Endothelial cell of umbilical vein (primary cell): Measurements from ENCODE around the gene ASIC4. TPM values are rescaled to one million over a fixed set of nuclear protein-coding genes. Genes with fewer than 3 reads are reported as not detected.

Experiments used
- BruUV-seq: library from RNA; stranded (reverse); fragments of 400-500 nt; replicated peaks from 2 replicates; lab custom pipeline; 2021; lab: Mats Ljungman, UMichigan
- CTCF ChIA-PET: fragments of 300-600, 350-600 bp; sonication (Branson Sonifier 250); formaldehyde crosslinking; loops from one replicate; lab custom pipeline; 2021; ENCODE audit warnings: antibody characterized with exemption, inconsistent platforms; lab: Charles Lee
- POLR2A ChIA-PET: fragments of 300-600, 350-600 bp; sonication (Branson Sonifier 250); formaldehyde crosslinking; loops from one replicate; lab custom pipeline; 2021; ENCODE audit warnings: antibody characterized with exemption, inconsistent platforms; lab: Charles Lee
- DNase-seq: peaks from one replicate; pipeline ENCODE4 v3.0.0-alpha.2; 2011; ENCODE audit warnings: low read depth, low spot score
- FAIRE-seq: peaks from 2 replicates; lab custom pipeline; 2011; peaks lifted over from hg19 to GRCh38; lab: Jason Lieb, UNC
- H2AFZ ChIP-seq: 2 replicates; pipeline ENCODE4 v1.6.0; 2012; ENCODE audit warnings: low read depth, low read length, control low read depth, inconsistent platforms
- H3K27ac ChIP-seq: 2 replicates; pipeline ENCODE4 v1.5.1; 2011; ENCODE audit warnings: low read depth, mild to moderate bottlenecking, control low read depth, low read length, moderate library complexity; ENCODE audit not compliant: insufficient read depth
- H3K27me3 ChIP-seq, 2 experiments: 2 replicates each; pipeline versions ENCODE4 v1.6.0 to v1.6.1; 2011; ENCODE audit warnings: low read length in 2 of 2, mixed read lengths in 1 of 2; ENCODE audit not compliant: control insufficient read depth in 2 of 2, insufficient read depth in 2 of 2
- H3K36me3 ChIP-seq, 2 experiments: 2 replicates in 1 of 2; 3 replicates in 1 of 2; pipeline ENCODE4 v1.5.1; 2011; ENCODE audit warnings: low read length in 2 of 2, mild to moderate bottlenecking in 1 of 2, moderate library complexity in 1 of 2; ENCODE audit not compliant: control insufficient read depth in 2 of 2, insufficient read depth in 2 of 2; ENCODE audit errors: extremely low read depth in 1 of 2
- H3K4me1 ChIP-seq: 3 replicates; pipeline ENCODE4 v1.5.1; 2011; ENCODE audit warnings: mild to moderate bottlenecking, low read length; ENCODE audit not compliant: control insufficient read depth, insufficient read depth; ENCODE audit errors: extremely low read depth
- H3K4me2 ChIP-seq: 2 replicates; pipeline ENCODE4 v1.6.1; 2011; ENCODE audit warnings: low read length, control low read depth, mixed read lengths; ENCODE audit not compliant: insufficient read depth
- H3K4me3 ChIP-seq, 3 experiments: fragments of 200-600 bp in 1 of 3; sonication (generic), shearing (Covaris generic) in 1 of 3; replicated peaks in 1 of 3; 2 replicates each; pipeline ENCODE4 v1.5.1; 2011 to 2016; ENCODE audit warnings: control low read depth in 3 of 3, low read length in 3 of 3, mild to moderate bottlenecking in 2 of 3, inconsistent platforms in 1 of 3, low read depth in 1 of 3, moderate library complexity in 1 of 3; ENCODE audit not compliant: insufficient read depth in 1 of 3
- H3K79me2 ChIP-seq: 2 replicates; pipeline ENCODE4 v1.6.0; 2012; ENCODE audit warnings: low read length, inconsistent platforms; ENCODE audit not compliant: control insufficient read depth, insufficient read depth
- H3K9ac ChIP-seq: replicated peaks from 2 replicates; pipeline ENCODE3; 2011; ENCODE audit warnings: low read length, control low read depth; ENCODE audit not compliant: insufficient read depth; ENCODE audit errors: extremely low read depth
- H3K9me1 ChIP-seq: replicated peaks from 3 replicates; pipeline ENCODE4 v1.6.0; 2011; ENCODE audit warnings: mild to moderate bottlenecking, low read length; ENCODE audit not compliant: control insufficient read depth, insufficient read depth; ENCODE audit errors: extremely low read depth
- H3K9me3 ChIP-seq: replicated peaks from 2 replicates; pipeline ENCODE4 v1.5.1; 2012; ENCODE audit warnings: low read length, inconsistent platforms; ENCODE audit not compliant: control insufficient read depth, insufficient read depth
- H4K20me1 ChIP-seq: replicated peaks from 2 replicates; pipeline ENCODE3; 2011; ENCODE audit warnings: mild to moderate bottlenecking, low read length; ENCODE audit not compliant: control insufficient read depth, insufficient read depth; ENCODE audit errors: extremely low read depth
- EZH2 ChIP-seq: IDR thresholded peaks from 2 replicates; pipeline ENCODE4 v1.6.1; 2012; ENCODE audit warnings: borderline replicate concordance, low read depth, mild to moderate bottlenecking, moderate library complexity, low read length, inconsistent platforms; ENCODE audit not compliant: severe bottlenecking
- FOS ChIP-seq: IDR thresholded peaks from 2 replicates; pipeline ENCODE4 v1.6.1; 2011; ENCODE audit warnings: mild to moderate bottlenecking, low read length, moderate library complexity, borderline replicate concordance; ENCODE audit not compliant: insufficient read depth
- GATA2 ChIP-seq: IDR thresholded peaks from 2 replicates; pipeline ENCODE4 v1.7.0; 2011; ENCODE audit warnings: low read depth, mild to moderate bottlenecking, moderate library complexity, mixed read lengths, low read length; ENCODE audit not compliant: insufficient read length, insufficient read depth
- JUN ChIP-seq: IDR thresholded peaks from 2 replicates; pipeline ENCODE4 v1.6.1; 2011; ENCODE audit warnings: borderline replicate concordance, low read depth; ENCODE audit not compliant: insufficient read length, insufficient read depth
- dilution Hi-C: fragments of 300-500 bp; cut with MboI; formaldehyde crosslinking; loops from one replicate; pipeline ENCODE4 v1.15.0; 2019; ENCODE audit warnings: low sequenced_read_pairs; ENCODE audit not compliant: extremely low pct_ligation_motif_present
- intact Hi-C: fragments of 100-400 bp; cut with micrococcal nuclease; formaldehyde crosslinking; loops from one replicate; pipeline ENCODE4 v1.10.0; 2022
- polyA plus RNA-seq, 4 experiments: library from polyadenylated mRNA; depleted of rRNA in 3 of 4; stranded (reverse) in 3 of 4; unstranded in 1 of 4; fragments of >200 nt; gene quantifications; 2 replicates each; pipeline versions ENCODE4 v1.2.1 to v1.2.3, GENCODE V29; 2011 to 2012; ENCODE audit warnings: missing spikeins in 1 of 4
- total RNA-seq: library from RNA; stranded (reverse); gene quantifications from 2 replicates; pipeline ENCODE4 v1.2.3, GENCODE V29; 2021
- TF ChIP-seq, protein P1 (sequence below), 2 donors: IDR thresholded peaks; 1 replicate in 1 of 2; 2 replicates in 1 of 2; pipeline ENCODE4 v1.5.1; 2011; ENCODE audit warnings: low read length in 2 of 2, mild to moderate bottlenecking in 2 of 2, moderate library complexity in 2 of 2, control low read depth in 1 of 2, inconsistent platforms in 1 of 2, low read depth in 1 of 2; ENCODE audit not compliant: insufficient read depth in 1 of 2; ENCODE audit errors: extremely low read depth in 1 of 2

The ASIC4 gene
- total and polyA plus RNA-seq, 2 donors (not counting 3 experiments of a cell fraction or from before 2014, with no cell fraction given) = not detected

DNA sequence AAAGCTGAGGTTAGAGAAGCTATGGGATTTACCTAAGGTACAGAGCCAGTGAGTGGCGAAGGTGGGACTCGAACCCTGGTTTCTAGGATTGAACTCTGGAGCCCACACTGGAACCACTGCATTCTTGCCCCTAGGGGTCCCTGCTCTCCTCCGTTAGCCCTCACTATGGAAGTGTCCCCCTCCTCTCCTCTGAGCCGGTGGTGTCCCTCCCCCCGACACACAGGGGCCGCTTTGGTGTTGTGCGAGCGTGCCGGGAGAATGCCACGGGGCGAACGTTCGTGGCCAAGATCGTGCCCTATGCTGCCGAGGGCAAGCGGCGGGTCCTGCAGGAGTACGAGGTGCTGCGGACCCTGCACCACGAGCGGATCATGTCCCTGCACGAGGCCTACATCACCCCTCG is 24.1 kb upstream of the ASIC4 start:
- ChIA-PET POLR2A (no interaction called here), CTCF (interaction anchor here (1.5 to 19.9 kb wide), 2 partner anchors 20 to 39 kb away, joined by 6 to 731 read pairs; no protein-coding TSS in a partner anchor)
- no peaks in the 10 kb centered on the region for H3K36me3 ChIP-seq
- no peaks in the 10 kb centered on the region for H3K9me1 ChIP-seq
- H3K27ac ChIP-seq = no peak overlapping the region
- DNase-seq (no peak), FAIRE-seq (no peak)
- H3K9me3 ChIP-seq = no peaks in the 10 kb centered on the region
- no peaks in the 10 kb centered on the region for H3K4me1 ChIP-seq
- H2AFZ ChIP-seq = no peak overlapping the region
- peaks cover 28 to 33% of the 10 kb centered on the region in 2 experiments for H3K27me3 ChIP-seq
- TF ChIP-seq FOS (no peak), JUN (no peak)
- TF ChIP-seq, protein P1, sequence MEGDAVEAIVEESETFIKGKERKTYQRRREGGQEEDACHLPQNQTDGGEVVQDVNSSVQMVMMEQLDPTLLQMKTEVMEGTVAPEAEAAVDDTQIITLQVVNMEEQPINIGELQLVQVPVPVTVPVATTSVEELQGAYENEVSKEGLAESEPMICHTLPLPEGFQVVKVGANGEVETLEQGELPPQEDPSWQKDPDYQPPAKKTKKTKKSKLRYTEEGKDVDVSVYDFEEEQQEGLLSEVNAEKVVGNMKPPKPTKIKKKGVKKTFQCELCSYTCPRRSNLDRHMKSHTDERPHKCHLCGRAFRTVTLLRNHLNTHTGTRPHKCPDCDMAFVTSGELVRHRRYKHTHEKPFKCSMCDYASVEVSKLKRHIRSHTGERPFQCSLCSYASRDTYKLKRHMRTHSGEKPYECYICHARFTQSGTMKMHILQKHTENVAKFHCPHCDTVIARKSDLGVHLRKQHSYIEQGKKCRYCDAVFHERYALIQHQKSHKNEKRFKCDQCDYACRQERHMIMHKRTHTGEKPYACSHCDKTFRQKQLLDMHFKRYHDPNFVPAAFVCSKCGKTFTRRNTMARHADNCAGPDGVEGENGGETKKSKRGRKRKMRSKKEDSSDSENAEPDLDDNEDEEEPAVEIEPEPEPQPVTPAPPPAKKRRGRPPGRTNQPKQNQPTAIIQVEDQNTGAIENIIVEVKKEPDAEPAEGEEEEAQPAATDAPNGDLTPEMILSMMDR (IDR thresholded peaks at IDR 0.05; ENCODE audit: extremely low read depth in 1 of 2, insufficient read depth in 1 of 2, low read depth in 1 of 2, low read length in 2 of 2) = no peak
- dilution Hi-C loops (no loop called here), intact Hi-C loops (no loop called here)
- H3K9ac ChIP-seq = no peak overlapping the region
- H4K20me1 ChIP-seq = no peaks in the 10 kb centered on the region
- H3K4me2 ChIP-seq = no peak overlapping the region
- no peak overlapping the region for H3K4me3 ChIP-seq
- no TSS peak for BruUV-seq
- no peaks in the 10 kb centered on the region for H3K79me2 ChIP-seq

DNA sequence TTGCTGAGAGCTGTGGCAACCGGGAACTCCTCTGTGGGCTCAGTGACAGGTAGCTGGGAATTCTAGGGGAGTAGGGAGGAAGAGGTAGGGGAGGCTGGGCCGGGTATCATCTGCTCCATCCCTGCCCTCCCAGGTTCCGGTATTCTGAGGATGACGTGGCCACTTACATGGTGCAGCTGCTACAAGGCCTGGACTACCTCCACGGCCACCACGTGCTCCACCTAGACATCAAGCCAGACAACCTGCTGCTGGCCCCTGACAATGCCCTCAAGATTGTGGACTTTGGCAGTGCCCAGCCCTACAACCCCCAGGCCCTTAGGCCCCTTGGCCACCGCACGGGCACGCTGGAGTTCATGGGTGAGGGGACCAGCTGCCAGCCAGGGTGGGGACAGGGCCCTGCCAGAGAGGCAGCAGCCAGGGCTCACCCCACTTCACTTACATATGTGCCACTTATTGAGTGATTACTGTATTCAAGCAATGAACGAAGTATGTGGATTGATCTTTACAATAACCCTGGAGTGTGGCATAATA is 23.6 kb upstream of the ASIC4 start:
- Histone ChIP-seq H3K4me3 (no peak overlapping the region), H3K4me2 (no peak overlapping the region), H2AFZ (no peak overlapping the region), H3K9ac (no peak overlapping the region), H3K9me3 (no peaks in the 10 kb centered on the region), H3K27ac (no peak overlapping the region), H3K36me3 (no peaks in the 10 kb centered on the region), H3K27me3 (peaks cover 27 to 30% of the 10 kb centered on the region in 2 experiments), H3K9me1 (no peaks in the 10 kb centered on the region), H3K79me2 (no peaks in the 10 kb centered on the region), H3K4me1 (no peaks in the 10 kb centered on the region), H4K20me1 (no peaks in the 10 kb centered on the region)
- ChIA-PET POLR2A (no interaction called here), CTCF (interaction anchor here (0.9 to 19.9 kb wide), 4 partner anchors 8 to 38 kb away, joined by 3 to 731 read pairs (median 6); no protein-coding TSS in a partner anchor)
- dilution Hi-C loops = no loop called here
- DNase-seq (no peak), FAIRE-seq (no peak)
- no TSS peak for BruUV-seq
- no peak for TF ChIP-seq FOS
- no peak for TF ChIP-seq GATA2
- TF ChIP-seq EZH2 = no peak
- intact Hi-C loops = no loop called here
